CD4-positive, alpha-beta memory T cell (primary cell): ENCODE measurements around the gene ETS2. TPM values are rescaled to one million over a fixed set of nuclear protein-coding genes. Genes with fewer than 3 reads are reported as not detected.

Source experiments
- CTCF ChIA-PET: fragments of 350-600 bp; sonication (Branson Sonifier 250); formaldehyde crosslinking; loops from one replicate; lab custom pipeline; 2021; ENCODE audit warnings: inconsistent platforms; ENCODE audit not compliant: partially characterized antibody; lab: Charles Lee
- POLR2A ChIA-PET: fragments of 350-600 bp; sonication (Branson Sonifier 250); formaldehyde crosslinking; loops from one replicate; lab custom pipeline; 2021; ENCODE audit not compliant: partially characterized antibody; lab: Charles Lee
- DNase-seq, 5 donors: peaks; one replicate each; pipeline versions ENCODE4 v3.0.0 to v3.0.0-alpha.2; 2020 to 2022; ENCODE audit warnings: mixed read lengths in 1 of 5
- H3K27ac ChIP-seq: one replicate; pipeline ENCODE4 v1.7.0; 2013; ENCODE audit warnings: low read depth, low read length
- H3K27me3 ChIP-seq: 2 replicates; pipeline ENCODE4 v1.7.0; 2013; ENCODE audit warnings: mild to moderate bottlenecking, low read length, moderate library complexity; ENCODE audit not compliant: insufficient read depth
- H3K36me3 ChIP-seq: 2 replicates; pipeline ENCODE4 v1.7.0; 2013; ENCODE audit warnings: mild to moderate bottlenecking, low read length, moderate library complexity; ENCODE audit not compliant: insufficient read depth
- H3K4me1 ChIP-seq: 2 replicates; pipeline ENCODE4 v1.7.0; 2013; ENCODE audit warnings: mild to moderate bottlenecking, low read length, moderate library complexity; ENCODE audit not compliant: insufficient read depth
- H3K4me3 ChIP-seq, 2 donors: one replicate each; pipeline ENCODE4 v1.7.0; 2013; ENCODE audit warnings: low read length in 2 of 2, mild to moderate bottlenecking in 1 of 2
- H3K9me3 ChIP-seq, 2 donors: one replicate each; pipeline ENCODE4 v1.7.0; 2013; ENCODE audit warnings: low read length in 2 of 2, control low read depth in 1 of 2; ENCODE audit not compliant: control insufficient read depth in 1 of 2
- H3K27ac Mint-ChIP-seq, 7 donors: one replicate each; pipeline ENCODE4 v1.8.0; 2020 to 2021; ENCODE audit warnings: mixed read lengths in 7 of 7, mild to moderate bottlenecking in 6 of 7, inconsistent platforms in 3 of 7, moderate library complexity in 3 of 7
- H3K27me3 Mint-ChIP-seq, 2 donors: one replicate each; pipeline ENCODE4 v1.8.0; 2020 to 2021; ENCODE audit warnings: mixed read lengths in 2 of 2
- H3K36me3 Mint-ChIP-seq, 2 donors: one replicate each; pipeline ENCODE4 v1.8.0; 2020 to 2021; ENCODE audit warnings: mixed read lengths in 2 of 2, inconsistent platforms in 1 of 2, mild to moderate bottlenecking in 1 of 2
- H3K4me1 Mint-ChIP-seq, 4 donors: one replicate each; pipeline ENCODE4 v1.8.0; 2020 to 2021; ENCODE audit warnings: mixed read lengths in 4 of 4, mild to moderate bottlenecking in 1 of 4
- H3K4me3 Mint-ChIP-seq, 8 donors: one replicate each; pipeline ENCODE4 v1.8.0; 2020 to 2021; ENCODE audit warnings: mixed read lengths in 8 of 8, mild to moderate bottlenecking in 7 of 8, moderate library complexity in 6 of 8, inconsistent platforms in 3 of 8
- H3K9me3 Mint-ChIP-seq, 8 donors: one replicate each; pipeline ENCODE4 v1.8.0; 2020 to 2021; ENCODE audit warnings: mixed read lengths in 8 of 8, mild to moderate bottlenecking in 5 of 8, inconsistent platforms in 3 of 8, moderate library complexity in 1 of 8
- intact Hi-C: fragments of 100-400 bp; cut with micrococcal nuclease; formaldehyde crosslinking; loops from one replicate; pipeline ENCODE4 v1.15.1; 2023
- polyA plus RNA-seq, 2 donors: library from polyadenylated mRNA; unstranded; fragments of 300-500 nt; fragmentation: Illumina TruSeq; gene quantifications; one replicate each; pipeline ENCODE4 v1.2.3, GENCODE V29; 2021
- total RNA-seq, 2 experiments: library from RNA; stranded (reverse); gene quantifications; one replicate each; pipeline ENCODE4 v1.2.3, GENCODE V29; 2021

The ETS2 gene
- total and polyA plus RNA-seq, 4 experiments from 2014 or later, result 3.0 to 15.2 (median 11.6) TPM

DNA sequence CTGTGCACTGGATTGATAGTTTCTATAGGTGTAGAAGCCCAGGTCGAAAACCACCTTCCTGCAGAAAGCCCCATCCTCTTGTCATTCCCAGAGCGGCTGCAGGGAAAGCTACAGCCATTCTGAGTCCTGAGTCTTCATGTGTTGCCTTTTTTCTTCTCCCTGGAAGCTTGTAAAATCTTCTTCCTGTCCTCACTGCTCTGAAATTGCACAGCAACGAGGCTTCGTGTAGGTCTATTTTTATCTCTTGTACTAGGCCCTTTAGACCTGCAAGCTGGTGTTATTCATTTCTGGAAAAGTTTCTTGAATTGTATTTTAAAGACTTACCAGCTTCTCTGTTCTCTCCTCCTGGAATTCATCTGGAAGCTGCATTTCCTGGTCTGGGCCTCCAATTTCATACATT is 44.2 kb upstream of the ETS2 start:
- DNase-seq, result no peak
- H3K27me3 Mint-ChIP-seq, result no peaks in the 10 kb centered on the region
- no peak overlapping the region for H3K4me3 ChIP-seq
- H3K27ac Mint-ChIP-seq, result peak overlapping the region in 2 of 7 donors; percentile 68
- no peak overlapping the region for H3K27ac ChIP-seq
- intact Hi-C loops, result loop anchor here (10.0 kb wide), 2 partner anchors 423 to 683 kb away; partner anchors contain the start of genes LCA5L and PSMG1
- ChIA-PET CTCF (no interaction called here), POLR2A (interaction anchor here (1.4 kb wide), 1 partner anchor 47 kb away, joined by 3 read pairs; no protein-coding TSS in a partner anchor)
- H3K36me3 ChIP-seq, result no peaks in the 10 kb centered on the region
- H3K9me3 ChIP-seq, result peaks cover 0 to 3% of the 10 kb centered on the region in 2 donors
- H3K4me1 ChIP-seq, result peaks cover 6% of the 10 kb centered on the region
- peaks cover 0 to 7% (median 4%) of the 10 kb centered on the region in 4 donors for H3K4me1 Mint-ChIP-seq
- H3K9me3 Mint-ChIP-seq, result no peaks in the 10 kb centered on the region
- no peaks in the 10 kb centered on the region for H3K27me3 ChIP-seq
- no peaks in the 10 kb centered on the region for H3K36me3 Mint-ChIP-seq
- no peak overlapping the region for H3K4me3 Mint-ChIP-seq

DNA sequence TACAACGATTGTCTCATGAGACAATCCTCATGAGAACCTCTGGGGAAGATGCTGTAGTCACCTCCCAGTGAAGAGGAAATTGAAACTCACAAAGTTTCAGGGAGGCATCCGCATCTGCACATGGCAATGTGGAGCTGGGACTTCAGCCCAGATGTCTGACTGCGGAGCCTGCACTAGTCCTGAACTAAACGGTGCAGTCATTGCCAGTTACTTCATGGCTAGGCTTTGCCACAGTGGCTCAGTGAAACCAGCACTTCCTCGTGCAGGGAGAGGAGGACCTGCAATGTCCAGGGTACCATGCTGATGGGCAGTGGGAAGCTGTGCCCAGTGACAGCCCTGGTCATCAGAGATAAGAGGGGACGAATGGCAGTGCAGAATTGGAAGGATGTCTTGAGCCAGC is 40.7 kb upstream of the ETS2 start:
- H3K4me3 Mint-ChIP-seq, result peak overlapping the region in 2 of 8 donors; percentile 40 to 76
- Histone ChIP-seq H3K4me1 (peaks cover 27% of the 10 kb centered on the region), H3K27me3 (no peaks in the 10 kb centered on the region), H3K27ac (no peak overlapping the region), H3K36me3 (no peaks in the 10 kb centered on the region), H3K4me3 (no peak overlapping the region), H3K9me3 (peaks cover 0 to 3% of the 10 kb centered on the region in 2 donors)
- no peak for DNase-seq
- ChIA-PET CTCF (interaction anchor here (1.0 kb wide), 1 partner anchor 14 kb away, joined by 3 read pairs; no protein-coding TSS in a partner anchor), POLR2A (no interaction called here)
- no peaks in the 10 kb centered on the region for H3K27me3 Mint-ChIP-seq
- H3K36me3 Mint-ChIP-seq, result peaks cover 0 to 8% of the 10 kb centered on the region in 2 donors
- intact Hi-C loops, result loop anchor here (5.0 to 10.0 kb wide), 3 partner anchors 420 to 1693 kb away; partner anchors contain the start of genes LCA5L, PIGP, PSMG1 and TTC3
- peaks cover 22 to 35% (median 29%) of the 10 kb centered on the region in 4 donors for H3K4me1 Mint-ChIP-seq
- peak overlapping the region in 4 of 7 donors; percentile 70 to 86 (median 73) for H3K27ac Mint-ChIP-seq
- H3K9me3 Mint-ChIP-seq, result no peaks in the 10 kb centered on the region

DNA sequence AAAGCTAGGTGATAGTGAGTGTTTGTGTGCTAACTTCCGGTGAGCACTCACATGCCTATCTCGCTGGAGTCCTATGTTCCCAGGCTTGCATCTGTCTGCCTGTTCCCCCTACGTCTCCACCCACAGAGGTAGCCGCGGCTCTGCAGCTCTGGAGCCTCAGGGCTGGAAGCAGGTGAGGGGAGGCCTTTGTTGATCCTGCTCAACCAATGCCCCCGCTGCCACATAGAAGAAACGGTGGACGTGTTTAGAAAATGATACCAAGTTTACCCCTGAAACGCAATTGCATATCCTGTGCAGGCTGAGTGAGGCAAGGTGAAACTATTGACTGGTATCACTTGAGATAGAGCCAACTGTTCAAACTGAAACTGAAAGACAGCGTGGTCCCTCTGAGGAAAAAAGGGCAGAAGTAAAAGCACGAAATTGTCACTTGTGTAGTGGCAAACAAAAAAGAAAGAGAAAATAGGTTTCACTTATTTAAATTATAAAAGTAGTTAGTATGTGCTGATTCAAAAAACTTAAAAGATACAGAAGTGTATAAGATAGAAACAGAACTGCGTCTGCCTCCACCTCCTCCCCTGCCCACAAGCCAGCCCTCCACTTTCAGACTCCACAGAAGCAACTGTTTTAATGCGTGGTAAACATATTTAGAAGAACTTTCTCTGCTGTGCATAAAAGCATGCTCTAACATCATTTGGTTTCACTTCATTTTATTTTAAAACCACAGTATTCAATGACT is 38.6 kb upstream of the ETS2 start:
- Histone ChIP-seq H3K4me3 (peak overlapping the region; percentile 63 to 71), H3K36me3 (no peaks in the 10 kb centered on the region), H3K9me3 (peaks cover 0 to 3% of the 10 kb centered on the region in 2 donors), H3K27me3 (no peaks in the 10 kb centered on the region), H3K4me1 (peaks cover 27% of the 10 kb centered on the region), H3K27ac (peak overlapping the region; percentile 72)
- POLR2A ChIA-PET, result interaction anchor here (0.6 to 2.3 kb wide), 11 partner anchors 10 to 416 kb away, joined by 3 to 18 read pairs (median 3); partner anchors contain the start of genes ETS2 and PSMG1
- H3K4me1 Mint-ChIP-seq, result peaks cover 22 to 35% (median 31%) of the 10 kb centered on the region in 4 donors
- H3K36me3 Mint-ChIP-seq, result peaks cover 0 to 8% of the 10 kb centered on the region in 2 donors
- intact Hi-C loops, result loop anchor here (1.0 to 10.0 kb wide), 6 partner anchors 32 to 1695 kb away; partner anchors contain the start of genes ETS2, LCA5L, PIGP and PSMG1
- peak; percentile 69 to 80 (median 74) for DNase-seq
- H3K4me3 Mint-ChIP-seq, result peak overlapping the region; percentile 85 to 96 (median 92)
- CTCF ChIA-PET, result interaction anchor here (0.6 to 1.3 kb wide), 4 partner anchors 29 to 620 kb away, joined by 3 to 5 read pairs (median 4); no protein-coding TSS in a partner anchor
- no peaks in the 10 kb centered on the region for H3K9me3 Mint-ChIP-seq
- H3K27ac Mint-ChIP-seq, result peak overlapping the region; percentile 86 to 96 (median 91)
- no peaks in the 10 kb centered on the region for H3K27me3 Mint-ChIP-seq

DNA sequence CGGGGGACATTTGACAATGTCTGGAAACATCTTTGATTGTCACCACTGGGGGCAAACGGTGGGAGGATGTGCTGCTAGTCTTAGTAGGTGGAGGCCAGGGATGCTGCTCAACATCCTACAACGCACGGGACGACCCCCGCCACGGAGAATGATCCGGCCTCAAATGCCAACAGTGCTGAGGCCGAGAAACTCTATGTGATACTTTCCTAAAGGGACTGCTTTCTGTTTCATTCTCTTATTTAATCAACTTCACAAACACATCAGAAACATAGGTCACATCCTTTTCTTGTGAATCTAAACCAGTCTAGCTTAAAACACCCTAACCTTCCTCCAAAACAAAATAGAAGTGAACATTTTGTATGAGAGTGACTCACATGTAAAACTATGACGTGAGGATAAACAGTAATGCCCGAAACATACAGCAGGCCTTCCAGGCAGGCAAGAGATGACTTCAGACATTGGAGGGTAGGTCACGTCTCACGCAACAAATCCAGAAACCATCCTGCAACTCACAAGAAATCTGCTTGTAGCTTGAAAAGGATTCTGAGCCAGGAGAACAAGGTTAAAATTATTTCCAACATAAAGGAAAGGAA is 37.2 kb upstream of the ETS2 start:
- Mint-ChIP-seq H3K4me1 (peaks cover 22 to 35% (median 31%) of the 10 kb centered on the region in 4 donors), H3K27ac (peak overlapping the region; percentile 86 to 96 (median 91)), H3K4me3 (peak overlapping the region; percentile 85 to 96 (median 92)), H3K27me3 (peaks cover 0 to 6% of the 10 kb centered on the region in 2 donors), H3K36me3 (peaks cover 0 to 8% of the 10 kb centered on the region in 2 donors), H3K9me3 (no peaks in the 10 kb centered on the region)
- H3K36me3 ChIP-seq, result no peaks in the 10 kb centered on the region
- peaks cover 27% of the 10 kb centered on the region for H3K4me1 ChIP-seq
- peak overlapping the region; percentile 72 for H3K27ac ChIP-seq
- peak overlapping the region; percentile 7 to 60 for H3K4me3 ChIP-seq
- H3K27me3 ChIP-seq, result no peaks in the 10 kb centered on the region
- peak; percentile 31 to 48 (median 46) for DNase-seq
- ChIA-PET POLR2A (interaction anchor here (0.7 to 2.4 kb wide), 11 partner anchors 9 to 610 kb away, joined by 3 to 18 read pairs (median 5); partner anchors contain the start of genes ETS2 and PSMG1), CTCF (interaction anchor here (0.8 to 2.0 kb wide), 10 partner anchors 9 to 412 kb away, joined by 3 to 9 read pairs (median 4); no protein-coding TSS in a partner anchor)
- intact Hi-C loops, result loop anchor here (5.0 to 10.0 kb wide), 3 partner anchors 416 to 1696 kb away; partner anchors contain the start of genes LCA5L, PIGP, PSMG1 and TTC3
- H3K9me3 ChIP-seq, result peaks cover 0 to 3% of the 10 kb centered on the region in 2 donors

DNA sequence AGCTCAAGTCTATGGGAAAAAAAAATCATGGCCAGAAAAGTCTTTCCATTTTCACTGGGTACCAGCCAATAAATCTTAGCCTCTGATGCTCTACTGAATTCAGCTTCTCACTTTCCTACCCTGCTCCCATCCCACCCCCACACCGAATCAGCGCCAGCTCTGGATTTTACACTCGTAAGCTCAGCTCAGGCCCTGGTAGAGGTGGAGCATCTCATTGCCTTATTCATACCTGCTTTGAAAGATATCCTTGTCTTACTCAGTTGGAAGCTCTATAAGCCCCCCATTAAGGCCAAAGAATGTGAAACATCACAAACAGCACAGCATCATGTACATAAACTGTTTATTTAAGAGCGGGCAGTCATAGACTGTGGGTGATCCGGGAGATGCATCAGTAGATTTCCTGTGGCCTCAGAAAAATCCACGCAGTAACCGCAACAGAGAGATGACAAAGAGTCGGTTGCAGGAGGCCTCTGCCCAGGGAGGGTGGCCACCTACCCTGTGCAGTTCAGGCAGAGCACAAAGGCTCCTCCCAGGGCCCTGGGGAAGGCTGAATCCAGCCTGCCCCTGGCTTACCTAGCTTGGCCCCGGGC is 36.4 kb upstream of the ETS2 start:
- peak overlapping the region; percentile 86 to 96 (median 91) for H3K27ac Mint-ChIP-seq
- Histone ChIP-seq H3K9me3 (peaks cover 0 to 3% of the 10 kb centered on the region in 2 donors), H3K4me3 (no peak overlapping the region), H3K4me1 (peaks cover 27% of the 10 kb centered on the region), H3K27me3 (no peaks in the 10 kb centered on the region), H3K27ac (no peak overlapping the region), H3K36me3 (no peaks in the 10 kb centered on the region)
- no peaks in the 10 kb centered on the region for H3K9me3 Mint-ChIP-seq
- CTCF ChIA-PET, result interaction anchor here (0.9 to 2.0 kb wide), 9 partner anchors 8 to 408 kb away, joined by 3 to 9 read pairs (median 5); no protein-coding TSS in a partner anchor
- no peak for DNase-seq
- H3K4me3 Mint-ChIP-seq, result peak overlapping the region in 7 of 8 donors; percentile 85 to 96 (median 93)
- H3K27me3 Mint-ChIP-seq, result peaks cover 4 to 10% of the 10 kb centered on the region in 2 donors
- POLR2A ChIA-PET, result interaction anchor here (0.9 to 2.4 kb wide), 5 partner anchors 9 to 415 kb away, joined by 3 to 10 read pairs (median 6); partner anchors contain the start of gene PSMG1
- intact Hi-C loops, result loop anchor here (5.0 to 10.0 kb wide), 3 partner anchors 416 to 1697 kb away; partner anchors contain the start of genes LCA5L, PIGP, PSMG1 and TTC3
- peaks cover 0 to 8% of the 10 kb centered on the region in 2 donors for H3K36me3 Mint-ChIP-seq
- H3K4me1 Mint-ChIP-seq, result peaks cover 22 to 35% (median 31%) of the 10 kb centered on the region in 4 donors

DNA sequence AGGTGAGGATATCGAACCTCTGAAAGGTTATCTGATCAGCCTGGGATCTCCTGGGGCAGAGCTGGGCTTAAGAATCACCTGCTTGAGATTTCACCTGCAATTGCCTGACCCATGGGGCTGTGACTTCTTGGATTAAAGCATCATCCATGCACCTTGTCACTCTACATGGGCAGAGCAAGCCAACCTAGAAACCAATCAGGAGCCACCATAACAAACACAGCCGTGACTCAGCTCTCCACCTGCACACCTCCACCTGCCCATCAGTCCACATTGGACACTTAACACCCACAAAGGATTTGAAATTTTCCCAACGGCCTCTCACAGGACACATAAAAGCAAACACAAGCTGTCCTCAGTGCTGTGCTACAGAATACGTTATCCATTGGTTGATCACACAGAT is 35.1 kb upstream of the ETS2 start:
- H3K4me1 ChIP-seq, result peaks cover 27% of the 10 kb centered on the region
- H3K27me3 Mint-ChIP-seq, result peaks cover 4 to 10% of the 10 kb centered on the region in 2 donors
- no peak for DNase-seq
- no peak overlapping the region for H3K4me3 ChIP-seq
- H3K36me3 ChIP-seq, result no peaks in the 10 kb centered on the region
- no peaks in the 10 kb centered on the region for H3K9me3 Mint-ChIP-seq
- peak overlapping the region in 2 of 7 donors; percentile 55 to 61 for H3K27ac Mint-ChIP-seq
- H3K4me3 Mint-ChIP-seq, result no peak overlapping the region
- H3K4me1 Mint-ChIP-seq, result peaks cover 22 to 35% (median 31%) of the 10 kb centered on the region in 4 donors
- no peaks in the 10 kb centered on the region for H3K27me3 ChIP-seq
- POLR2A ChIA-PET, result interaction anchor here (0.7 to 2.4 kb wide), 4 partner anchors 34 to 413 kb away, joined by 3 to 10 read pairs (median 3); partner anchors contain the start of gene PSMG1
- CTCF ChIA-PET, result interaction anchor here (1.3 to 1.4 kb wide), 2 partner anchors 9 to 36 kb away, joined by 4 to 9 read pairs; no protein-coding TSS in a partner anchor
- intact Hi-C loops, result no loop called here
- peaks cover 0 to 8% of the 10 kb centered on the region in 2 donors for H3K36me3 Mint-ChIP-seq
- peaks cover 0 to 3% of the 10 kb centered on the region in 2 donors for H3K9me3 ChIP-seq
- no peak overlapping the region for H3K27ac ChIP-seq
